Activated CD4-positive, alpha-beta T cell treated with anti-CD3 and anti-CD28 coated beads, Interleukin-2, Interleukin-6, amounts not matched to agents 100 ng/mL and 50 ng/mL, durations not matched to agents 16 hours and 8 hours (primary cell): Measurements from ENCODE around the gene GRID1.

Experiments used
- DNase-seq: peaks from one replicate; pipeline ENCODE4 v3.0.0-alpha.2; 2020

The GRID1 gene

GRCh38 chr10:86205306-86206239 is 161.0 kb downstream of the GRID1 start:
- no peak for DNase-seq

DNA sequence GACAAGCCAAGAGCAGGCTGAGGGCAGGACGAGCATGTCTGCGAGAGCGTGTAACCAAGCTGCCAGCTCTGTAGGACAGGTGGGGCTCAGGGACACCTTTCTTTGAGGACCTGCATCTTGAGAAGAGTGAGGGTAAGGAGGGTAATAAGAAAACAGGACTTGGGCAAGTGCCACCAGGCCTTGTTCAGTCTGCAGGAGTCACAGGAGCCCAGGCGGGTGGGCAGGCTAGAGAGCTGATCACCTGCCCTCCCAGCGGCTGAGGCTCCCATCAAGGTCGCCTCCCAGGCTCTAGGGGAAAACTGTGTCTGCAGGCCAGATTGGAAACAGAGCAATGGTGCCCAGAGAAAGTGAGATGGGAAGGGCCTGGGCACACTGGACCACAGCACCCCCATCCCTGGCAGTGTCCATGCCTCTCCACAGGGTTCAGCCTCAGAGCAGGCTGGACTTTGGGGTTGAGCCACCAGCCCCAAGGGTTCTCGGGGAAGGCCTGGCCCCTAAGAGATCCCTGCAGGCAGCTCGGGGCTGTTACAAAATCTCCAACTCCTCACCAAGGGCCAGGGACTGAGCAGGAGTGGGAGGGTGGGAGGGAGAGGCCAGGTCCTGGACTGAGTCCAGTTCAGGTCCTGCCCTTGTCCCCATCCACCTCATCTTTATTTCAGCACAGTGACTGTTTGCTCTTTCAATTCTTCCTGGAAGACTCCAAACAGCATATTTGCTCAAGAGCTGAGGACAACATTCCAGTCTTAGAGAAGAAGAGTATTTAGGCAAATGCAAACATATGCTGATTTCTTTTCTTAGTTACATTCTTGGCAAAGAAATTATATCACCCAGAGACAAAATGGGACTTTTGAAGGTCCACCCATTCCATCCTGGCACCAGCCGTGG is 161.9 kb downstream of the GRID1 start:
- DNase-seq = no peak

DNA sequence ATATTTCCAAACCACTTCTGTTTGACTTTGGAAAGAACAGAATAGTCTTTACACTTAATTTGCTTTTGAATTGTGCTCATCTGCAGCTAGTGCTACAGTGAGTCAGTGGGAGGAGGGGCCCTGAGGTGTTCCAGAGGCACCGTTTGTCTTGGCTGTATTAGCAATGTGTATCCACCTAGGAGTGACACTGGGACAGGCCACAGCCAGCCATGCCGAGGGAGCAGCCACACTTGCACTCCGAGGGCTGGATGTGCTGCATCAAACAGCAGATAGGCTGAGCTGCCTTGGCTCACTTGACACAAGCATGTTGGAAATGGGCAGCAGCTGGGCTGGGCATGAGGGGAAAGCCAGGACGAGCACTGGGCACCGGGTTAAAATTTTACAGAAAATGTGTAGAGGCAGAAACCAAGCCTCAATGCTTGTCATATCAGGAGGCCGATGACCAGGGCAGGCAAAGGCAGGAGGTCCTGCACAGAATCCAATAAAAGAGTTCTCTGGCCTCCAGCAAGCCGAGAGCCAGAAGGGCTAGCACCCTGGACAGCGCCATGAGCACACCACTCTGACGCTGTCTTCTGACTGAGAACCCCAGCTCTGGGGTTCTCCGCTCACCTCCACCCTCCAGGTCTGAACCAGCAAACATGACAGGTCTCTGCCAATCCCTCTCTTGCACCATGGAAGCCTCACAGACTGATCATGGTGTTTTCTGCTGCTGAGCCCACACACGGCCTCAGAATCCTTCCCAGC is 163.3 kb downstream of the GRID1 start:
- peak; percentile 8 for DNase-seq

GRCh38 chr10:86202226-86202735 is 164.3 kb downstream of the GRID1 start:
- no peak for DNase-seq

DNA sequence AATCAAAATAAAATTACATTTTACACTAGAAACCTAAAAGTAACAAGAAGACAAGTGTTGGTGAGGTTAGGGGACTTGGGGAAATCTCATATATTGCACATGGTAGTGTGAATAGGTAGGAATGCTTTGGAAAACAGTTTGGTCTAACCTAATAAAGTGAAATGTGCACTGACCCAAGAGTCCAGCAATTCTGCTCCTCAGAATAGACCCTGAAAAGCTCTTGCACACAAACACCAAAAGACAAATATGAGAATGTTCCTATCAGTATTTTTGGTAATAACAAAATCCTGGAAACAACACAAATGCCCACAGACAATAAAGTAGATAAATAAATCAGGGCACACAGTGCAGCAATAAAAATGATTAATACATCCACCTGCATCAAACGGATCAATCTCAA is 165.7 kb downstream of the GRID1 start:
- no peak for DNase-seq

GRCh38 chr10:86200269-86200668 is 166.3 kb downstream of the GRID1 start:
- no peak for DNase-seq

- DNase-seq = no peak
Measured at GRCh38 chr10:86199041-86199440, 167.6 kb downstream of the GRID1 start.

DNA sequence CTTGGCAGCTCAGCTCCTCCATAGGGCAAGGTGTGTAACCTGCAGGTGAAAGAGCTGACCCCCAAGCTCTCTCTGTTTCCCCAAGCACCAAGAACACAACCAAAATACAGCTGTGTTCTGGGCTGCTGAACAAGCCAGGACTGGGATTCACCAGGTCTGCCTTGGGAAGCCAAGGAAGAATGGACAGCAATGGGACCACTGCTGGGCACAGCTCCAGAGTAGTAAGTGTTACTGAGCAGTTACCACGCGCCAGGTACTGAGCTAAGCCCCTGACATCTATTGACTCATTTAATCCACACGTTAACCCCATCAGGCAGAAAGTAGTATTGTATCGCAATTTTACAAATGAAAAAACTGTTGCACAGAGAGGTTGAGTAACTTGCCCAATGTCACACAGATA is 168.3 kb downstream of the GRID1 start:
- no peak for DNase-seq

DNA sequence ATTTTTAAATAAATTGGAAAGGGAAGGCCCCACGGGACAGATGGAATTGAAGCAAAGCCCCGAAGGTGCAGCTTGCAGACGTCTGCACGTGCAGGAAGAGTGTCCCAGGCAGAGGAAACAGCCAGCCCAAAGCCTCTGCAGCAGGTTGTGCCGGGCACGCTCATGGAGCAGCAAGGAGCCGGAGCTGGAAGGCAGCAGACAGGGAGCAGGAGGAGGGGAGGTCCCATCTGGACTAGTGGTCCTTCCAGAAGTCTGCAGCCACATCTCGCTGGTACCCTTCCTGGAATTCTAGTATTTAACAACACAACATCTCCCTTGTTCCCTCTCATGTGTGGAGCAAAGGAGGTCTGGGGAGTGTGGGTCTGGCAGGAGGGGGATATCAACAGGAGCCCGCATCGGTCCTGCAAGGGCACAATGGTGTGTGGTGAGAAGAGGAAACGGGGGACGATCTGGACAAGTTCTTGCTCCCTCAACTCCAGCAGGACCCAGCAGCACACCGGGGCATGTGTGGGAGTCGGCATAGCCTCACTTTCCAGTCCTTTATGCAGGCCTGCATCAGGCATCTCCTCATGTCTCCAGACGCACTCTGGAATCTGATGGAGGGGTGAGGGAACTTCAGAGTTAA is 169.3 kb downstream of the GRID1 start:
- DNase-seq = no peak

GRCh38 chr10:86195521-86196157 is 171.0 kb downstream of the GRID1 start:
- no peak for DNase-seq

DNA sequence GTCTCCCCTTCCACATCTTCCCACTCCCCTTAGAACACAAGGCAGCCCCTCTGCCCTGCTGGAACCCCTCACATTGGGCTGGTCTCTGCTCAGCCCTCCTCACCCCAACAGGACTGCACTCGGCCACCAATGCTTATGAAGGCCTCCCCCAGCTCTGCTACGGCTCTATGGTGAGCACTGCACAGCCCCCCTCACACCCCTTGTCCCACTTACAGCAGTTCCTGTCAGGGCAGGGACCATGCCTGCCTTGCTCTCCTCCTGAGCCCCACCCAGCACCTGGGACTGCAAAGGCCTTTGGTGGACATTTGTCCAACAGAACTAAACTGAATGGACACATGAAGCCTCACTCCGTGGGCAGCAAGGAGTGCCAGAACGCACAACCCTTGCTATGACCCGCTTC is 171.9 kb downstream of the GRID1 start:
- no peak for DNase-seq

DNA sequence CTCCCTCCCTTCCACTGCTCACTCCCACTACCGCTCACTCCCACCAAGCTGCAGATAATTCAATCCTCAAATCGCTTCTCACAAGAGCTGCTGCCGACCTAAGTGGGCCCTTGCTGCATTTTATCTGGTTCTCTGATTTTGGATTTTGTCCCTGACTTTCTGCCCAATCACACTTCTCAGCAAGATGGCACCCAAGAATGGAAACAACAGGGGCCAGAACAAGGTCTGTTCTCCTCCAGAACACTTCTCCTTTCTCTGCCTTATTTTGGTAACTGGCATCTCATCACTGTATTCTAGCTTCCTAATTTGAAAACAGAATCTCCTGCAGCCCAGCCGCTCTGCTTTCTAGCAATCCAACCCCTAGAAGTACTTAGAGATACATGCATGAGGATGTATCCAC is 172.8 kb downstream of the GRID1 start:
- DNase-seq = no peak

DNA sequence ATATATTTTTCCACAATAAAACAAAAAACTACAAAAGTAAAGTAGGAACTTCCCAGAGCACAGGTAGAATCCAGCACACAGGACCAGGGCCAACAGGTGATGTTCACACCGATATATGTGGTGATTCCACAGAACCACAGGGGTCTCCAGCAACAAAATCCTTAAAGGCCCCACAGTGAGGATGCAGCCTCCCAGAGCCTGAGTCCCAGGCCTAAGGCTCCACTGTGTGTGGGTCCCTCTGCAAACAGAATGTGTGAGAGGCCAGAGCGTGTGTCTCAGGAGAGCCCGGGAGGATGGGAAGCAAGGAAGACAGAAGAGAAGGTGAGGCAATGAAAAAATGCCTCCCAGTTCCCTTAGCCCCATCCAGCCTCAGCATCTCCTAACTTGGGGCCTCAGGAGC is 173.9 kb downstream of the GRID1 start:
- no peak for DNase-seq

DNA sequence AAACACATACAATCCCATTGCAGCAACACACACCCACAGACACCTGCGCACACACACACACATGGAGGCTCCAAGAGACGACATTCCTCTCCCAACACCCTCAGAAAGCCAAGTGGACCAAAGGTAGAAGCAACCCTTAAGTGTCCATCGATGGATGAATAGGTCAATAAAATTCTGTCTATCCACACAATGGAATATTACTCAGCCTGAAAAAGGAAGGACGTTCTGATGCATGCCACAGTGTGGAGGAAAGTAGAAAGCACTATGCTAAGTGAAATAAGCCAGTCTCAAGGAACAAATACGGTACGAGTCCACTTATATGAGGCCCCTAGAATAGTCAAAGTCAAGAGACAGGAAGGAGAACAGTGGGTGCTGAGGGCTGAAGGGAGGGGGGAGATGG is 174.4 kb downstream of the GRID1 start:
- no peak for DNase-seq

DNA sequence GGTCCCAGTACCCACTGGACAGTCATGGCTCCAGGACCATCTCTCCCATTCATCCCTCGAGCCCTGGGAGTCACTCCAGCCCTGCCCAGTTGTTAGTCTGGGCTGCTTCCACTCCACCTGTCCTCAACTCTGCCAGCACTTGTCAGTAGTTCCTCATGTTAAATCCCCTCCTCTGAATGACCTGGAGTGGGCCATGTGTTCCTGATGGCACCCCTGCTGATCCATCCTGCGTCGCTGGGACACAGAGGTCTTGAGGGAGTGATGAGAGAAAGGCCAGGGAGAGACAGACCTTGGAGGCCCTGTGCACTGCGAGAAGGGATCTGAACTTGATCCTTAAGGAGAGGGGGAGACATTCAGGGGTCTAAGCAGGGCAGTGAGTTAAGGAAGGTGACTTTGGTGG is 174.9 kb downstream of the GRID1 start:
- DNase-seq = no peak

- DNase-seq = no peak
Measured at GRCh38 chr10:86191166-86191565, 175.4 kb downstream of the GRID1 start.

DNA sequence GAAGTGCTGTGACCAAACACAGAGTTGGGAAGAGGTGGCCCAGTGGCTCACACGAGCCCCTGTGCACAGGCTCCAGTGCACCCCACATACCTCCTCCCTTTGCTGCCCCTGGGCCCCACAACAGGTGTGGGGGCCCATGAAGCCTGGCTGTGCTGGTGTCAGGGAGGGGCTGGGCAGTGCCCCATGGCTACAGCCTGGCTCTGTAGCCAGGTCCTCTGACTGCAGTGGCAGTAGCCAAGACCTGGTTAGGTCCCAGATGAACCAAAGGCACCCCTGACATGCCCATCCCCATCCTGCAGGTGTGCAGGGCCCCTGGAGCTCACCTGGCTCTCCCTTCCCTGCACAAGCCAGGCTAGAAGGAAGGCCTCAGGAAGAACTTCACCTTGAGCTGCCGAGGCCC is 176.3 kb downstream of the GRID1 start:
- DNase-seq = no peak

GRCh38 chr10:86189891-86190290 is 176.7 kb downstream of the GRID1 start:
- no peak for DNase-seq

DNA sequence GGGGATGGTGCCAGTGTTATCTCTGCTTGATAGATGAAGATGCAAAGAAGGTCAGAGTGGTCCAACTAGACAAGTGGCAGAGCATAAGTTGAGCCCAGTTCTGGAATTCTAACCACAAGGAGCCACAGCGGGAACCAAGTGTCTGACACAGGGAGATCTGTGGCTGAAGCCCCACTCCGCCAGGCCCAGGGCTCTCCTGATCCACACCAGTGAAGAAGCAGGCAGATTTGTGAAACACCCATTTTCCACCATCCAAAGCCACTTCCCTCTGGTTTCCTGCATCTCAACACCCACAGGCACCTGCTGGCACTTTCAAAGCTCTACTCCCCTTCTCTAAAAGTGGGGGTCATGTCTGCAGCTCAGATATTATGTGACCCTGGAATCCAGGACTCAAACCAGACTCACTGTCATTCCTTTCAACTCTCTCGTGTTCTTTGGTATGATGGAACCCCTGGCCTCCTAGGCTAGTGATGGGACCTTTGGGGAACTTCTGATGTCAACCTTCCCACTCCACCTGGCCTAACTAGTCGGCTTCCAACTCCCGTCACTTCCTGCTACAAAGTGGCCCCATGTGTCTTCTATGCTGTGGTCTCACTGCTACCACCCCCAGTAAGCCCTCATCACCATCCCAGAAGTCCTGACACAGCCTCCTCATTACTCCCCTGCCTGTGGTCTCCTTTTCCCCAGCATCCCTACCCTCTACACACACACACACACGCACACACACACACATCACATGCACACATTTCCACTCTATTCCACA is 177.6 kb downstream of the GRID1 start:
- DNase-seq = no peak

DNA sequence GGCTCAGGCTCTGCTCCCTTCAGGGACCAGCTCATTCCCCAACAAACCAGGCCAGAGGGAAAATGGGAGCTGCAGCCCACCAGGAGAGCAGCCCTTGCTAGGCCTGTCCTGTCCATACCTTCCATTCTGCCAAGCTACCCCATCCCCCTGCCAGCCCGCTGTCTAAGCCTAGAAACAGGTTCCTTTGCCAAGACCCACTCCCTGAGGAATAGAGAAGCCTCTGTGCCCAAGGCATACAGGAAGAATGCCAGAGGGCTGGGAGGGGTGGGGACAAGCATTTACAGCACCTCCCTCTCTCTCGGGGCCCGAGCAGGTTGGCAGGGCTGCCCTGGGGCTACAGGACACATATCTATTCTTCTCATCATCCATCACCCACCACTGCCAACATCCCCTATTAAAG is 178.3 kb downstream of the GRID1 start:
- no peak for DNase-seq
